GM23338 (cell line): ENCODE measurements around the gene CARNS1. TPM values are rescaled to one million over a fixed set of nuclear protein-coding genes. Genes with fewer than 3 reads are reported as not detected.

ENCODE experiments used
- ATAC-seq: fragments of 200-7000 bp; cut with Tn5 transposase; 3 replicates; pipeline ENCODE4 v1.9.1; 2020
- DNase-seq: peaks from one replicate; pipeline ENCODE4 v3.0.0-alpha.2; 2015; ENCODE audit warnings: low spot score
- H2AFZ ChIP-seq: fragments of 200-600 bp; sonication (generic); 2 replicates; pipeline ENCODE4 v1.8.0; 2016; ENCODE audit warnings: antibody characterized with exemption, mild to moderate bottlenecking, moderate library complexity
- H3F3A ChIP-seq: fragments of 200-600 bp; sonication (generic); replicated peaks from 2 replicates; pipeline ENCODE4 v1.8.0; 2017; ENCODE audit warnings: antibody characterized with exemption, mixed run types, low read depth
- H3K27ac ChIP-seq: fragments of 200-600 bp; sonication (generic); 2 replicates; pipeline ENCODE4 v1.6.1; 2016; ENCODE audit warnings: low read depth
- H3K27me3 ChIP-seq: fragments of 200-600 bp; sonication (generic); 2 replicates; pipeline ENCODE4 v1.8.0; 2016; ENCODE audit warnings: mild to moderate bottlenecking, mixed run types, moderate library complexity; ENCODE audit not compliant: insufficient read depth
- H3K36me3 ChIP-seq: fragments of 200-600 bp; sonication (generic); 2 replicates; pipeline ENCODE4 v1.8.0; 2016; ENCODE audit warnings: mild to moderate bottlenecking; ENCODE audit not compliant: insufficient read depth
- H3K4me1 ChIP-seq: fragments of 200-600 bp; sonication (generic); 2 replicates; pipeline ENCODE4 v1.8.0; 2016; ENCODE audit warnings: mild to moderate bottlenecking, moderate library complexity; ENCODE audit not compliant: insufficient read depth
- H3K4me2 ChIP-seq: fragments of 200-600 bp; sonication (generic); 2 replicates; pipeline ENCODE4 v1.7.1; 2017; ENCODE audit warnings: mixed run types
- H3K4me3 ChIP-seq: fragments of 200-600 bp; sonication (generic); 2 replicates; pipeline ENCODE4 v1.6.1; 2016; ENCODE audit warnings: mixed run types
- H3K79me2 ChIP-seq: fragments of 200-600 bp; sonication (generic); replicated peaks from 2 replicates; pipeline ENCODE4 v1.8.0; 2017; ENCODE audit warnings: mild to moderate bottlenecking; ENCODE audit not compliant: insufficient read depth
- H3K9me2 ChIP-seq: fragments of 200-600 bp; sonication (generic); 2 replicates; pipeline ENCODE4 v1.8.0; 2017; ENCODE audit not compliant: insufficient read depth
- H4K20me1 ChIP-seq: fragments of 200-600 bp; sonication (generic); replicated peaks from 2 replicates; pipeline ENCODE4 v1.8.0; 2017; ENCODE audit warnings: mild to moderate bottlenecking; ENCODE audit not compliant: insufficient read depth
- H3K27ac Mint-ChIP-seq: 2 replicates; pipeline ENCODE4 v1.8.0; 2020; ENCODE audit warnings: inconsistent platforms, mild to moderate bottlenecking, moderate library complexity, mixed read lengths
- H3K27me3 Mint-ChIP-seq: 3 replicates; pipeline ENCODE4 v1.8.0; 2022; ENCODE audit warnings: low read depth, mild to moderate bottlenecking, moderate library complexity, mixed read lengths, inconsistent platforms; ENCODE audit not compliant: insufficient read depth, poor library complexity
- H3K36me3 Mint-ChIP-seq: 3 replicates; pipeline ENCODE4 v1.8.0; 2021; ENCODE audit warnings: low read depth, mild to moderate bottlenecking, inconsistent platforms, moderate library complexity, mixed read lengths
- H3K4me1 Mint-ChIP-seq: 3 replicates; pipeline ENCODE4 v1.8.0; 2020; ENCODE audit warnings: mild to moderate bottlenecking, inconsistent platforms, mixed read lengths
- H3K4me3 Mint-ChIP-seq: 3 replicates; pipeline ENCODE4 v1.8.0; 2021; ENCODE audit warnings: moderate library complexity, mild to moderate bottlenecking, inconsistent platforms, mixed read lengths
- H3K9me3 Mint-ChIP-seq: 3 replicates; pipeline ENCODE4 v1.8.0; 2020; ENCODE audit warnings: moderate library complexity, mild to moderate bottlenecking, inconsistent platforms, mixed read lengths
- CTCF ChIP-seq, 2 experiments: fragments of 200-600 bp in 1 of 2; sonication (generic) in 1 of 2; conservative IDR thresholded peaks; 2 replicates each; pipeline versions ENCODE4 v1.5.1 to v1.6.1; 2016 to 2017; ENCODE audit warnings: antibody characterized with exemption in 2 of 2, low read depth in 2 of 2, mild to moderate bottlenecking in 2 of 2, moderate library complexity in 1 of 2
- ETS1 ChIP-seq: IDR thresholded peaks from 2 replicates; pipeline ENCODE4 v1.6.1; 2016; ENCODE audit warnings: antibody characterized with exemption
- NANOG ChIP-seq: IDR thresholded peaks from 2 replicates; pipeline ENCODE4 v1.6.1; 2016; ENCODE audit warnings: antibody characterized with exemption, borderline replicate concordance
- STAT1 ChIP-seq: IDR thresholded peaks from one replicate; pipeline ENCODE4 v1.6.1; 2016; ENCODE audit warnings: antibody characterized with exemption; ENCODE audit not compliant: unreplicated experiment
- ZNF462 ChIP-seq: fragments of 250-450 bp; sonication (Bioruptor Pico); IDR thresholded peaks from 2 replicates; pipeline ENCODE4 v1.5.0; 2020; ENCODE audit warnings: mild to moderate bottlenecking, moderate library complexity
- polyA plus RNA-seq: library from polyadenylated mRNA; unstranded; fragments of >200 nt; fragmentation: Nextera tagmentation; extraction: Ambion mirVana; gene quantifications from 2 replicates; pipeline ENCODE4 v1.2.1, GENCODE V29; 2016
- total RNA-seq: library from RNA; depleted of rRNA; stranded (reverse); fragments of >200 nt; shearing (Covaris generic); gene quantifications from 2 replicates; pipeline ENCODE4 v1.2.3, GENCODE V29; 2014

Gene CARNS1
- total and polyA plus RNA-seq, 2 experiments from 2014 or later, result 0.52 to 0.76 TPM

- H3K9me3 Mint-ChIP-seq, result no peaks in the 10 kb centered on the region; the same call in 1 of the 3 replicates
- H3K27ac ChIP-seq, result no peak overlapping the region
- no peak overlapping the region for H3K4me2 ChIP-seq
- H3K27ac Mint-ChIP-seq, result no peak overlapping the region
- ATAC-seq (no peak), DNase-seq (no peak)
- peaks cover 33% of the 10 kb centered on the region for H3K27me3 ChIP-seq
- H3K36me3 ChIP-seq, result no peaks in the 10 kb centered on the region
- H3K4me1 Mint-ChIP-seq, result peaks cover 24% of the 10 kb centered on the region
- no peaks in the 10 kb centered on the region for H3K79me2 ChIP-seq
- no peaks in the 10 kb centered on the region; the same call in 1 of the 2 replicates for H3F3A ChIP-seq
- no peak overlapping the region for H2AFZ ChIP-seq
- H3K36me3 Mint-ChIP-seq, result no peaks in the 10 kb centered on the region
- peaks cover 6% of the 10 kb centered on the region for H3K4me1 ChIP-seq
- H3K4me3 Mint-ChIP-seq, result no peak overlapping the region
- peaks cover 22% of the 10 kb centered on the region for H3K27me3 Mint-ChIP-seq
- H3K9me2 ChIP-seq, result no peaks in the 10 kb centered on the region
- no peaks in the 10 kb centered on the region for H4K20me1 ChIP-seq
- no peak overlapping the region for H3K4me3 ChIP-seq
- TF ChIP-seq ETS1, result no peak
- TF ChIP-seq NANOG, result no peak
- no peak for TF ChIP-seq STAT1
Measured at GRCh38 chr11:67381244-67381972, 34.1 kb upstream of the CARNS1 start.

- peak; percentile 90 for ATAC-seq
- H3K4me1 ChIP-seq, result peaks cover 8% of the 10 kb centered on the region; the same call in 1 of the 2 replicates
- H3K4me3 ChIP-seq, result no peak overlapping the region
- H2AFZ ChIP-seq, result 0 out of 2 replicates have a peak overlapping the region, but pooled peaks have one; percentile 23
- H3K4me3 Mint-ChIP-seq, result no peak overlapping the region; the same call in 2 of the 3 replicates
- H3K9me3 Mint-ChIP-seq, result no peaks in the 10 kb centered on the region; the same call in 1 of the 3 replicates
- H3K36me3 Mint-ChIP-seq, result no peaks in the 10 kb centered on the region
- no peak overlapping the region for H3K4me2 ChIP-seq
- H3K9me2 ChIP-seq, result no peaks in the 10 kb centered on the region
- no peaks in the 10 kb centered on the region for H3K36me3 ChIP-seq
- DNase-seq, result peak; percentile 85
- H3F3A ChIP-seq, result no peaks in the 10 kb centered on the region
- TF ChIP-seq CTCF (conservative IDR thresholded peaks at IDR 0.05; ENCODE audit: low read depth in 2 of 2) (peak; percentile 96 to 100), ZNF462 (CRISPR knock-in tag) (no peak)
- no peak overlapping the region for H3K27ac ChIP-seq
- H3K27me3 ChIP-seq, result peaks cover 22% of the 10 kb centered on the region
- no peaks in the 10 kb centered on the region for H4K20me1 ChIP-seq
- H3K27ac Mint-ChIP-seq, result no peak overlapping the region
- H3K79me2 ChIP-seq, result no peaks in the 10 kb centered on the region
- peaks cover 14% of the 10 kb centered on the region for H3K27me3 Mint-ChIP-seq
- peaks cover 25% of the 10 kb centered on the region; the same call in 2 of the 3 replicates for H3K4me1 Mint-ChIP-seq
Measured at GRCh38 chr11:67382276-67383136, 33.0 kb upstream of the CARNS1 start.
